Mesenchymal stem cell (in vitro differentiated cells and primary cell): ENCODE measurements around the gene FRMD8.

Experiments used
- DNase-seq: peaks from one replicate; pipeline ENCODE4 v3.0.0-alpha.2; 2013
- H2AFZ ChIP-seq: one replicate; pipeline ENCODE4 v1.6.1; 2013; ENCODE audit warnings: low read depth, mild to moderate bottlenecking, control low read depth, inconsistent platforms, low read length, moderate library complexity
- H2AK5ac ChIP-seq: 2 replicates; pipeline ENCODE4 v1.6.1; 2013; ENCODE audit warnings: low read length, moderate library complexity, mild to moderate bottlenecking, inconsistent platforms; ENCODE audit not compliant: severe bottlenecking
- H2BK120ac ChIP-seq: one replicate; pipeline ENCODE4 v1.6.1; 2013; ENCODE audit warnings: low read depth, mild to moderate bottlenecking, inconsistent platforms, low read length, moderate library complexity
- H2BK12ac ChIP-seq, 2 experiments: one replicate each; pipeline ENCODE4 v1.6.1; 2013; ENCODE audit warnings: inconsistent platforms in 2 of 2, low read length in 2 of 2, mild to moderate bottlenecking in 2 of 2, moderate library complexity in 2 of 2, control low read depth in 1 of 2
- H2BK15ac ChIP-seq: one replicate; pipeline ENCODE4 v1.6.1; 2013; ENCODE audit warnings: mild to moderate bottlenecking, low read depth, inconsistent platforms; ENCODE audit not compliant: poor library complexity, severe bottlenecking
- H2BK5ac ChIP-seq: 2 replicates; pipeline ENCODE4 v1.6.1; 2013; ENCODE audit warnings: low read depth, mild to moderate bottlenecking, low read length, control low read depth, inconsistent platforms; ENCODE audit not compliant: poor library complexity, severe bottlenecking
- H3K14ac ChIP-seq, 2 experiments: one replicate each; pipeline ENCODE4 v1.6.1; 2013; ENCODE audit warnings: inconsistent platforms in 2 of 2, low read length in 2 of 2, control low read depth in 1 of 2, mild to moderate bottlenecking in 1 of 2, moderate library complexity in 1 of 2
- H3K18ac ChIP-seq, 2 experiments: one replicate each; pipeline ENCODE4 v1.6.1; 2013; ENCODE audit warnings: inconsistent platforms in 2 of 2, low read length in 2 of 2, control low read depth in 1 of 2, low read depth in 1 of 2, mild to moderate bottlenecking in 1 of 2
- H3K23ac ChIP-seq, 2 experiments: one replicate each; pipeline ENCODE4 v1.6.1; 2013; ENCODE audit warnings: inconsistent platforms in 2 of 2, low read length in 2 of 2, mild to moderate bottlenecking in 2 of 2, moderate library complexity in 2 of 2, control low read depth in 1 of 2
- H3K27ac ChIP-seq: 2 replicates; pipeline ENCODE4 v1.5.1; 2013; ENCODE audit warnings: mild to moderate bottlenecking, moderate library complexity, low read length, control low read depth, inconsistent platforms; ENCODE audit not compliant: poor library complexity, severe bottlenecking
- H3K27me3 ChIP-seq, 2 experiments: 2 replicates each; pipeline versions ENCODE4 v1.6.1 to v1.7.0; 2013; ENCODE audit warnings: low read length in 2 of 2, mild to moderate bottlenecking in 2 of 2, moderate library complexity in 2 of 2, control low read depth in 1 of 2, inconsistent platforms in 1 of 2; ENCODE audit not compliant: control insufficient read depth in 1 of 2, insufficient read depth in 1 of 2
- H3K36me3 ChIP-seq, 2 experiments: 2 replicates each; pipeline versions ENCODE4 v1.6.1 to v1.7.0; 2013; ENCODE audit warnings: low read length in 2 of 2, control low read depth in 1 of 2, inconsistent platforms in 1 of 2, low read depth in 1 of 2, mild to moderate bottlenecking in 1 of 2; ENCODE audit not compliant: insufficient read depth in 2 of 2, control insufficient read depth in 1 of 2
- H3K4ac ChIP-seq, 2 experiments: one replicate each; pipeline ENCODE4 v1.6.1; 2013; ENCODE audit warnings: inconsistent platforms in 2 of 2, low read length in 2 of 2, mild to moderate bottlenecking in 2 of 2, moderate library complexity in 2 of 2, control low read depth in 1 of 2, low read depth in 1 of 2
- H3K4me1 ChIP-seq: 2 replicates; pipeline ENCODE4 v1.6.1; 2013; ENCODE audit warnings: low read depth, low read length, control low read depth; ENCODE audit not compliant: control insufficient read depth, insufficient read depth
- H3K4me2 ChIP-seq: 2 replicates; pipeline ENCODE4 v1.6.1; 2013; ENCODE audit warnings: low read length, mild to moderate bottlenecking, inconsistent platforms; ENCODE audit not compliant: poor library complexity, severe bottlenecking
- H3K4me3 ChIP-seq, 2 experiments: 2 replicates each; pipeline versions ENCODE4 v1.5.1 to v1.7.0; 2013; ENCODE audit warnings: low read length in 2 of 2, mild to moderate bottlenecking in 2 of 2, control low read depth in 1 of 2, low read depth in 1 of 2; ENCODE audit not compliant: insufficient read depth in 1 of 2
- H3K79me1 ChIP-seq: replicated peaks from 2 replicates; pipeline ENCODE4 v1.6.1; 2013; ENCODE audit warnings: mild to moderate bottlenecking, control low read depth, low read length, inconsistent platforms; ENCODE audit not compliant: poor library complexity, severe bottlenecking
- H3K9ac ChIP-seq: 2 replicates; pipeline ENCODE4 v1.7.0; 2013; ENCODE audit warnings: mild to moderate bottlenecking, low read length, moderate library complexity
- H3K9me3 ChIP-seq: 2 replicates; pipeline ENCODE4 v1.7.0; 2013; ENCODE audit warnings: mild to moderate bottlenecking, low read length; ENCODE audit not compliant: control insufficient read depth
- H4K8ac ChIP-seq: one replicate; pipeline ENCODE4 v1.6.1; 2013; ENCODE audit warnings: inconsistent platforms, mild to moderate bottlenecking, low read length, moderate library complexity
- H4K91ac ChIP-seq: one replicate; pipeline ENCODE4 v1.6.1; 2013; ENCODE audit warnings: mild to moderate bottlenecking, low read length, inconsistent platforms
- WGBS: methylation state at CpG from one replicate; pipeline ENCODE4 v1.1.7; 2013; ENCODE audit warnings: mixed read lengths; 5-methylcytosine and 5-hydroxymethylcytosine counted together

FRMD8 gene

GRCh38 chr11:65378208-65378927 lies 8.1 kb upstream of the FRMD8 start:
- Histone ChIP-seq H3K79me1 (peaks cover 8% of the 10 kb centered on the region), H2BK120ac (no peak overlapping the region), H3K27me3 (no peaks in the 10 kb centered on the region), H3K4ac (peak overlapping the region in 1 of 2 experiments; percentile 46), H2BK5ac (no peak overlapping the region), H3K23ac (no peak overlapping the region), H2AFZ (no peak overlapping the region), H2BK15ac (no peak overlapping the region), H3K4me1 (peaks cover 46% of the 10 kb centered on the region), H3K4me2 (no peak overlapping the region), H3K27ac (no peak overlapping the region), H3K9ac (no peak overlapping the region), H4K91ac (peak overlapping the region; percentile 74), H3K36me3 (no peaks in the 10 kb centered on the region), H3K9me3 (no peaks in the 10 kb centered on the region), H3K4me3 (no peak overlapping the region), H3K14ac (peak overlapping the region in 1 of 2 experiments; percentile 12), H3K18ac (peak overlapping the region; percentile 15 to 85), H4K8ac (peak overlapping the region; percentile 16), H2BK12ac (peak overlapping the region; percentile 12 to 38), H2AK5ac (peak overlapping the region; percentile 40)
- DNase-seq: no peak
- 93% methylated on average over 19 of the region's 19 CpGs for WGBS

DNA sequence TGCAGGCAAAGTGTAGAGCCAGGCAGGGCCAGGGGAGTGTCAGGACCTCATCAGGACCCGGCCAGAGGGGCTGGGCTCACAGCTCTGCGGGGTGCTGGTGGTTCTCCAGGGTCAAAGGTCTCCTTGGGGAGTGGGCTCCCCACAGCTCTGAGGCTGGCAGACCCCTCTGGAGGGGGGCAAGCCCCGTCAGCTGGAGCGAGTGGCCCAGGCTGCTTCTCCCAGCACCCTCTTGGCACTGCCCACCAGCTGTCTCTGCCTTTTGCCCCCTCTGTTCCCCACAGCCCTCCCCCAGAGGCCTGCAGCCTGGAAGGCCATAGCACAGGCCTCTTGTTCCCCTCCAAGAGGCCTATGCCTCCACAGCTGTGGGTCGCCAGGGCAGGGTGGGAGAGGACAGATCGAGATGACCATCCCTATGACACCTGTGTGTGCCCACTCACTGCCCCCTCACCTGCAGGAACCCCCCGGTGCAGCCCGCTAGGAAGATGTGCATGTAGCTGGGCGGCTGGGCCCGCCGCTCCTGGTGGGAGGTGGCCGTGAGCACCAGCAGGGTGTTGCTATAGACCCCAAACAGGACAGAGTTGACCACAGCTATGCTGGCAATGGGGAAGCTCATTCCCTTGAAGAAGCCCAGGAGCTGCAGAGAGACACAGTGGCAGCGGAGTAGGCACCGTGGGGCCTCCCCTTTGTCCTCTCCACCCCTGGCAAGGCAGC lies 7.4 kb upstream of the FRMD8 start:
- peak overlapping the region; percentile 38 to 88 for H2BK12ac ChIP-seq
- no peak overlapping the region for H2AFZ ChIP-seq
- H2AK5ac ChIP-seq: peak overlapping the region; percentile 40
- H3K4ac ChIP-seq: peak overlapping the region in 1 of 2 experiments; percentile 15
- no peak overlapping the region for H3K4me3 ChIP-seq
- no peaks in the 10 kb centered on the region for H3K27me3 ChIP-seq
- H3K18ac ChIP-seq: peak overlapping the region; percentile 7 to 63
- H3K9me3 ChIP-seq: no peaks in the 10 kb centered on the region
- no peak overlapping the region for H2BK15ac ChIP-seq
- H2BK5ac ChIP-seq: no peak overlapping the region
- peaks cover 51% of the 10 kb centered on the region for H3K4me1 ChIP-seq
- H3K23ac ChIP-seq: peak overlapping the region in 1 of 2 experiments; percentile 19
- 93% methylated on average over 14 of the region's 14 CpGs for WGBS
- no peak overlapping the region for H2BK120ac ChIP-seq
- peak overlapping the region; percentile 74 for H4K91ac ChIP-seq
- H3K14ac ChIP-seq: no peak overlapping the region
- no peaks in the 10 kb centered on the region for H3K36me3 ChIP-seq
- H3K27ac ChIP-seq: no peak overlapping the region
- H3K4me2 ChIP-seq: no peak overlapping the region
- no peak for DNase-seq
- H4K8ac ChIP-seq: no peak overlapping the region
- H3K79me1 ChIP-seq: peaks cover 11% of the 10 kb centered on the region
- H3K9ac ChIP-seq: no peak overlapping the region

DNA sequence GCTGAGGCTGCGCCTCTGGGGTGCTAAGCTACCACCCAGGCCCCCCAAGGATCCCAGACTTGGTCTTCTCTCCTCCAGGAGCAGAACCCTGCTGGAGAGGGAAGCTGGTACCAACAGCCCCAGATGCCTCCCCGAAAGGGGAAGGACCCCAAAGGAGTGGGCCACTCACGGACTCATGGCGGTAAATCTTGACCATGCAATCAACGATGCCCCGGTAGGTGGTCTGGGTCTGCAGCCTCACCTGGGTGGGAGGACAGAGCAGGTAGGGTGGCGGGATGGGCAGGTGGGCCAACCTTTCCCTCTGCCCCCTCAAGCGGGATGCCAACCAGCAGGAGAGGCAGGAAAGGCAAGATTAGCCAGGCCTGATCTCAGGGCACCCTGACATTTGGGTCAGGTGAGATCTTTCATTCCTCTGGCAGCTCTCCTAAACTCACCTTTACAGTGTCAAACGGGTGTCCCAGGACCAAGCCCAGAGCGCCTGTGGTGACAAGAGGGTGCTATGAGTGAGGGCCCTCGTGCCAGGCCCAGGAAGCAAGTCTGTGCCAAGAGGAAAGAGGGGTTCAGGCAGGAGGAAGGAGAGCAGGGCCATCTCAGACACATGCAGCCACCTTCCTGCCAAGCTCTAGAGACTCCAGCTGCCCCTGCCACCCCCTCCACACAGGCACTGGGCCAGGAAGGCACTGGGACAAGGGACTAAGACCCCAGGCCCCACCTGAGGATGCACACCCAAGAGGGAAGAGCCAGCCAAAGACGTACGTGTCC lies 6.6 kb upstream of the FRMD8 start:
- peak overlapping the region; percentile 95 for H2BK15ac ChIP-seq
- H2BK120ac ChIP-seq: peak overlapping the region; percentile 56
- no peak overlapping the region for H4K8ac ChIP-seq
- H3K4me1 ChIP-seq: peaks cover 52% of the 10 kb centered on the region
- H2BK12ac ChIP-seq: peak overlapping the region; percentile 12 to 98
- H4K91ac ChIP-seq: peak overlapping the region; percentile 43
- no peak for DNase-seq
- H2AFZ ChIP-seq: no peak overlapping the region
- WGBS: 92% methylated on average over 11 of the region's 13 CpGs
- H3K4me3 ChIP-seq: no peak overlapping the region
- no peaks in the 10 kb centered on the region for H3K9me3 ChIP-seq
- no peak overlapping the region for H2BK5ac ChIP-seq
- peaks cover 11% of the 10 kb centered on the region for H3K79me1 ChIP-seq
- no peak overlapping the region for H3K4me2 ChIP-seq
- H3K14ac ChIP-seq: peak overlapping the region in 1 of 2 experiments; percentile 44
- H3K18ac ChIP-seq: peak overlapping the region in 1 of 2 experiments; percentile 63
- H3K27ac ChIP-seq: no peak overlapping the region
- no peak overlapping the region for H3K9ac ChIP-seq
- H3K27me3 ChIP-seq: no peaks in the 10 kb centered on the region
- peak overlapping the region in 1 of 2 experiments; percentile 19 for H3K23ac ChIP-seq
- peak overlapping the region in 1 of 2 experiments; percentile 26 for H3K4ac ChIP-seq
- H3K36me3 ChIP-seq: no peaks in the 10 kb centered on the region
- H2AK5ac ChIP-seq: peak overlapping the region; percentile 38
